Left colon (tissue), 2 donors: Measurements from ENCODE around the gene ADGRV1. TPM values are rescaled to one million over a fixed set of nuclear protein-coding genes. Genes with fewer than 3 reads are reported as not detected.

Experiments
- ATAC-seq: fragments of 200-7000 bp; cut with Tn5 transposase; one replicate; pipeline ENCODE4 v1.9.1; 2020; ENCODE audit warnings: mild to moderate bottlenecking, moderate library complexity
- DNase-seq, 2 donors: peaks; one replicate each; pipeline ENCODE4 v3.0.0-alpha.2; 2020
- intact Hi-C, 2 donors: fragments of 100-400 bp; cut with DNase I in 1 of 2; cut with micrococcal nuclease in 1 of 2; formaldehyde crosslinking; loops; one replicate each; pipeline versions ENCODE4 v1.11.2 to v1.14.0; 2022; cut with DNase I, micrococcal nuclease
- total RNA-seq, 2 donors: library from RNA; stranded (reverse); fragmentation: NEBNext Ultra II Directional; extraction: Animal tissue kit (Norgen Biotek cat#: 25700); gene quantifications; one replicate each; pipeline ENCODE4 v1.2.1, GENCODE V29; 2021
- donor health status: DM: no; HTN: no; CAD: no.
- donor health status: DM: yes; HTN: yes; CAD: no.

ADGRV1 gene
- total RNA-seq, 2 donors from 2014 or later = 3.8 to 7.3 TPM

GRCh38 chr5:91141642-91142041 lies 583.0 kb downstream of the ADGRV1 start:
- intact Hi-C loops = no loop called here
- DNase-seq (no peak), ATAC-seq (no peak)

- intact Hi-C loops = no loop called here
- ATAC-seq = no peak
Observed at GRCh38 chr5:91142386-91142785, 583.8 kb downstream of the ADGRV1 start.

GRCh38 chr5:91142819-91143218 lies 584.2 kb downstream of the ADGRV1 start:
- intact Hi-C loops = no loop called here
- DNase-seq = no peak
- no peak for ATAC-seq

More at GRCh38 chr5:91142386-91142785, 583.8 kb downstream of the ADGRV1 start:
- DNase-seq = no peak

GRCh38 chr5:91143840-91144239 lies 585.2 kb downstream of the ADGRV1 start:
- ATAC-seq (no peak), DNase-seq (no peak)
- intact Hi-C loops = no loop called here

GRCh38 chr5:91144491-91145332 lies 586.1 kb downstream of the ADGRV1 start:
- DNase-seq = no peak
- intact Hi-C loops = no loop called here
- peak; percentile 52 for ATAC-seq

GRCh38 chr5:91145333-91145620 lies 586.7 kb downstream of the ADGRV1 start:
- intact Hi-C loops = no loop called here
- ATAC-seq = no peak
- no peak for DNase-seq

GRCh38 chr5:91146230-91146629 lies 587.6 kb downstream of the ADGRV1 start:
- ATAC-seq (peak; percentile 70), DNase-seq (no peak)
- intact Hi-C loops = no loop called here

- ATAC-seq = no peak
- no peak for DNase-seq
- intact Hi-C loops = no loop called here
Observed at GRCh38 chr5:91146905-91147600, 588.5 kb downstream of the ADGRV1 start.

GRCh38 chr5:91150234-91150633 lies 591.6 kb downstream of the ADGRV1 start:
- intact Hi-C loops = no loop called here
- no peak for DNase-seq
- ATAC-seq = peak; percentile 86

- no peak for DNase-seq
- intact Hi-C loops = no loop called here
- ATAC-seq = no peak
Observed at GRCh38 chr5:91150636-91151035, 592.0 kb downstream of the ADGRV1 start.

- ATAC-seq = no peak
- DNase-seq = no peak
Observed at GRCh38 chr5:91151947-91152346, 593.4 kb downstream of the ADGRV1 start.

GRCh38 chr5:91154338-91154737 lies 595.7 kb downstream of the ADGRV1 start:
- no peak for DNase-seq
- no peak for ATAC-seq
- intact Hi-C loops = no loop called here

More at GRCh38 chr5:91151947-91152346, 593.4 kb downstream of the ADGRV1 start:
- intact Hi-C loops = no loop called here

GRCh38 chr5:91155274-91155673 lies 596.7 kb downstream of the ADGRV1 start:
- DNase-seq = no peak
- ATAC-seq = no peak
- intact Hi-C loops = no loop called here

- intact Hi-C loops = no loop called here
- DNase-seq (no peak), ATAC-seq (no peak)
Observed at GRCh38 chr5:91156242-91156641, 597.6 kb downstream of the ADGRV1 start.

GRCh38 chr5:91158011-91158410 lies 599.4 kb downstream of the ADGRV1 start:
- ATAC-seq (no peak), DNase-seq (no peak)
- intact Hi-C loops = no loop called here

GRCh38 chr5:91159647-91160046 lies 601.0 kb downstream of the ADGRV1 start:
- intact Hi-C loops = no loop called here
- ATAC-seq (no peak), DNase-seq (no peak)

GRCh38 chr5:91160714-91161285 lies 602.2 kb downstream of the ADGRV1 start:
- no peak for ATAC-seq
- DNase-seq = no peak
- intact Hi-C loops = no loop called here

- intact Hi-C loops = no loop called here
- peak; percentile 99 for ATAC-seq
- DNase-seq = peak; percentile 64 to 86
Observed at GRCh38 chr5:91162534-91163381, 604.2 kb downstream of the ADGRV1 start.

- no peak for DNase-seq
- intact Hi-C loops = no loop called here
- no peak for ATAC-seq
Observed at GRCh38 chr5:91164424-91164823, 605.8 kb downstream of the ADGRV1 start.
